Measurements from ENCODE around the gene IGF2BP2. TPM values are rescaled to one million over a fixed set of nuclear protein-coding genes. Genes with fewer than 3 reads are reported as not detected.

Gene IGF2BP2
- total and polyA plus RNA-seq, 2 of the 13 experiments (the other 11 are each of a cell fraction or from before 2014, with no cell fraction given): 6.5 to 46.0 TPM

DNA sequence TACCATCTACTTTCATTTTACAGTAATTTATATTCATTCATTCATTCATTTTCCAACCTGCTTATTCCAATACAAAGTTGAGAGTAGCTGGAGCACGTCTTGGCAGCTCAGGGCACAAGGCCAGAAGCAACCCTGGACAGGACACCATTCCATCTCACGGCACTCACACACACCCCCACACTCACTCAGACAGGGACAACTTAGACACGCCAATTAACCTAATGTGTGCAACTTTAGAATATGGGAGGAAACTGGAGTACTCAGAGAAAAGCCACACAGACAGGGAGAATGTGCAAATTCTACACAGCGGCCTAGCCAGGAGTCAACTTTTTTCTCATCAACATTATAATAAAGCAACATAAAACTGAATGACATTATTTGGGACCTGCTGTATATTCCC, 46.7 kb downstream of the IGF2BP2 start:
- TF ChIP-seq CAMTA2 (CRISPR knock-in tag; IDR thresholded peaks at IDR 0.05; ENCODE audit: borderline replicate concordance) (no peak), ZMYM4 (CRISPR knock-in tag; IDR thresholded peaks at IDR 0.05) (no peak), ZNF883 (CRISPR knock-in tag; IDR thresholded peaks at IDR 0.05; ENCODE audit: not compliant biosample characterization) (no peak), TOPORS (CRISPR knock-in tag; IDR thresholded peaks at IDR 0.05) (no peak), HOXA3 (CRISPR knock-in tag; IDR thresholded peaks at IDR 0.05) (no peak), ZNF709 (CRISPR knock-in tag; IDR thresholded peaks at IDR 0.05) (no peak), ZNF737 (CRISPR knock-in tag; IDR thresholded peaks at IDR 0.05; ENCODE audit: borderline replicate concordance) (no peak), KDM1A (CRISPR knock-in tag; IDR thresholded peaks at IDR 0.05) (no peak)
- intact Hi-C loops (cut with micrococcal nuclease; ENCODE audit: unreplicated experiment) (no loop called here), in situ Hi-C loops (cut with HindIII; ENCODE audit: extremely low pct_ligation_motif_present, low pct_unique_long_range_greater_than_20kb) (no loop called here)
- peaks cover 67% of the 10 kb centered on the region for H3K4me1 ChIP-seq (ENCODE audit: insufficient read depth, low read length)
- ATAC-seq (no peak; the same call in 2 of the 3 replicates), DNase-seq (ENCODE audit: low spot score) (no peak), FAIRE-seq (no peak)
- no peak overlapping the region for H3K9ac ChIP-seq (ENCODE audit: insufficient read depth, low read depth, low read length)
- H3K27me3 ChIP-seq (ENCODE audit: control insufficient read depth in 1 of 2, insufficient read depth in 2 of 2, low read length in 2 of 2): no peaks in the 10 kb centered on the region
- H3K4me3 ChIP-seq (replicated peaks in 1 of 3; ENCODE audit: insufficient read depth in 1 of 3, low read depth in 2 of 3, low read length in 3 of 3): no peak overlapping the region
- BruUV-seq (replicated peaks): no TSS peak
- H3K4me2 ChIP-seq (ENCODE audit: low read depth, low read length): no peak overlapping the region
- H3K27ac ChIP-seq (ENCODE audit: extremely low read length, insufficient read depth, low read length): no peak overlapping the region
- CTCF ChIA-PET (ENCODE audit: low intra/inter-chr PET ratio, low total read pairs): no interaction called here
- WGBS (ENCODE audit: low lambda C conversion rate): 95% methylated on average over 4 of the region's 4 CpGs
- no peak overlapping the region for H2AFZ ChIP-seq (ENCODE audit: low read length)
- peaks cover 2 to 10% of the 10 kb centered on the region in 2 experiments; a peak in 2 of 5 replicates for H3K36me3 ChIP-seq (replicated peaks in 1 of 2; ENCODE audit: control insufficient read depth in 1 of 2, insufficient read depth in 2 of 2, low read length in 2 of 2)
- POLR2A ChIA-PET: no interaction called here
- no peaks in the 10 kb centered on the region for H3K9me3 ChIP-seq (ENCODE audit: low read length)
- peaks cover 99% of the 10 kb centered on the region for H4K20me1 ChIP-seq (ENCODE audit: insufficient read depth, low read length)
- peaks cover 99% of the 10 kb centered on the region for H3K79me2 ChIP-seq (ENCODE audit: insufficient read depth, low read length)

DNA sequence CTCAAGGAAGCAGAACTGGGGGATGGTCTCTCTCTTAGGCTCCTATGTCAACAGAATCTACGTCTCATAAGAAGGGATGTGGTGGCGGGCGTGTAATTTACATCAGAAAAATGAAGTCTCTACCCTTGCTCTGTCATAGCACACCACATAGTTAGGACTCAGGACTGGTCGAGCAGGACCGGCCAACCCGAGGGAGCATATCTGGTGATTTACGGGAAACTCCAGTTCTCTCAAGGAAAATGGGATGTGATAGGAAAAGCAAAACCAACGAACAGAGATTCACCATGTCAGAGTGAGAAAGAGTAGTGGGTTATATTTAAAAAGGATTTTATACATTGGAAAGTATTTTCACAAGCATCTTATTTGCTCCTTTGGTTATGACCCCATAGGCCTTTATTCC, 54.7 kb downstream of the IGF2BP2 start:
- 92% methylated on average over 8 of the region's 8 CpGs for WGBS (ENCODE audit: low lambda C conversion rate)
- peak; percentile 51 for TF ChIP-seq RBM22 (optimal IDR thresholded peaks at IDR 0.05; ENCODE audit: low read length)
- TF ChIP-seq HNRNPL (IDR thresholded peaks at IDR 0.05; ENCODE audit: low read depth, low read length): no peak
- intact Hi-C loops (cut with micrococcal nuclease; ENCODE audit: unreplicated experiment): no loop called here
- Histone ChIP-seq H3K4me2 (ENCODE audit: low read depth, low read length) (no peak overlapping the region), H3K4me1 (ENCODE audit: insufficient read depth, low read length) (peaks cover 51% of the 10 kb centered on the region), H3K27ac (ENCODE audit: extremely low read length, insufficient read depth, low read length) (no peak overlapping the region), H4K20me1 (ENCODE audit: insufficient read depth, low read length) (peaks cover 96% of the 10 kb centered on the region), H3K36me3 (replicated peaks in 1 of 2; ENCODE audit: control insufficient read depth in 1 of 2, insufficient read depth in 2 of 2, low read length in 2 of 2) (no peaks in the 10 kb centered on the region), H3K9me3 (ENCODE audit: low read length) (no peaks in the 10 kb centered on the region), H3K27me3 (ENCODE audit: control insufficient read depth in 1 of 2, insufficient read depth in 2 of 2, low read length in 2 of 2) (no peaks in the 10 kb centered on the region), H2AFZ (ENCODE audit: low read length) (no peak overlapping the region), H3K4me3 (replicated peaks in 1 of 3; ENCODE audit: insufficient read depth in 1 of 3, low read depth in 2 of 3, low read length in 3 of 3) (no peak overlapping the region), H3K9ac (ENCODE audit: insufficient read depth, low read depth, low read length) (no peak overlapping the region), H3K79me2 (ENCODE audit: insufficient read depth, low read length) (peaks cover 94% of the 10 kb centered on the region)
- BruUV-seq (replicated peaks): no TSS peak
- DNase-seq (ENCODE audit: low spot score) (no peak), FAIRE-seq (no peak), ATAC-seq (no peak)
- CTCF ChIA-PET (ENCODE audit: low intra/inter-chr PET ratio, low total read pairs): no interaction called here
- POLR2A ChIA-PET: no interaction called here
- in situ Hi-C loops (cut with HindIII; ENCODE audit: extremely low pct_ligation_motif_present, low pct_unique_long_range_greater_than_20kb): no loop called here
